ENCODE measurements around the gene ZIC2. TPM values are rescaled to one million over a fixed set of nuclear protein-coding genes. Genes with fewer than 3 reads are reported as not detected.
A peak's percentile ranks its signal among the peaks of the same experiment; 100 is the strongest.

The ZIC2 gene
- total RNA-seq, 8 experiments from 2014 or later, result 0.14 to 48.8 (median 1.3) TPM; not detected in 1

DNA sequence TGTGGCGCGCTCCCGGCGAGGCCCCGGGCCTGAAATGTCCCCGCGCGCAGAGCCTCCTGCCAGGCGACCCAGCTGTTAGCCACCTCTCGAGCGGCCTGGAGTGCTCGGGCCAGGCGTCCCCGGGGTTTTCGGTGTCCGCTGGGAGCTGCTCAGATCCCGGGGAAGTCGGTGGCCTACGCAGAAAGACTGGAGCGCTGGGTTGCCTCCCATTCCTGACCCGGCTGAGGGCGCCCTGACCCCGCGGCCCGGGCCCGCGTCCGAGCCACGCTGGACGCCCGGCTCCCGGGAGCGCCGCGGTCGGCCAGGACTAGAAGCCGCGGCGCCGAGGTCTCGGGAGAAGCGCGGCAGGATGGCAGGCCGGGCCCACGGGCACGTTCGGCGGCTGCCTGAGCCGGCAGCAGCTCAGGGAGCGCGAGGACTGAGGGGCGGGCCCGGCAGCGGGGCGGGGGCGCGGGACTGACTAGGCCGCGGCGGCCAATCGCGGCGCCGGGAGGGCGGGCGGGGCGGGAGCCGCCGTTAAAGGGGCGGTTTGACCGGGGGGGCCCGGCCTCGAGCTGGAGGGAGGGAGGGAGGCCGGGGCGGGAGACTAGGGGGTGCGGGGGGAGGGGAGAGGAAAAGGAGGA, 1.3 kb upstream of the ZIC2 start:
- H3K4me3 ChIP-seq, result peak overlapping the region; percentile 38 to 84 (median 55)
- H3K27ac ChIP-seq, result peak overlapping the region in 1 of 2 donors; percentile 92
- no CpG with 5 or more reads among the region's 76 CpGs for WGBS, 10 experiments
- ATAC-seq (replicated peaks in 6 of 8), result peak; percentile 70 to 82 (median 72)
- peaks cover 0 to 6% of the 10 kb centered on the region in 2 donors for H3K4me1 ChIP-seq (replicated peaks in 1 of 2)
- in situ Hi-C loops (cut with MboI; ENCODE audit: low pct_unique_long_range_greater_than_20kb in 2 of 9, low sequenced_read_pairs in 9 of 9, unreplicated experiment in 9 of 9), result loop anchor here in 1 of 9 experiments (25.0 kb wide), 1 partner anchor 318 kb away; no protein-coding TSS in a partner anchor

DNA sequence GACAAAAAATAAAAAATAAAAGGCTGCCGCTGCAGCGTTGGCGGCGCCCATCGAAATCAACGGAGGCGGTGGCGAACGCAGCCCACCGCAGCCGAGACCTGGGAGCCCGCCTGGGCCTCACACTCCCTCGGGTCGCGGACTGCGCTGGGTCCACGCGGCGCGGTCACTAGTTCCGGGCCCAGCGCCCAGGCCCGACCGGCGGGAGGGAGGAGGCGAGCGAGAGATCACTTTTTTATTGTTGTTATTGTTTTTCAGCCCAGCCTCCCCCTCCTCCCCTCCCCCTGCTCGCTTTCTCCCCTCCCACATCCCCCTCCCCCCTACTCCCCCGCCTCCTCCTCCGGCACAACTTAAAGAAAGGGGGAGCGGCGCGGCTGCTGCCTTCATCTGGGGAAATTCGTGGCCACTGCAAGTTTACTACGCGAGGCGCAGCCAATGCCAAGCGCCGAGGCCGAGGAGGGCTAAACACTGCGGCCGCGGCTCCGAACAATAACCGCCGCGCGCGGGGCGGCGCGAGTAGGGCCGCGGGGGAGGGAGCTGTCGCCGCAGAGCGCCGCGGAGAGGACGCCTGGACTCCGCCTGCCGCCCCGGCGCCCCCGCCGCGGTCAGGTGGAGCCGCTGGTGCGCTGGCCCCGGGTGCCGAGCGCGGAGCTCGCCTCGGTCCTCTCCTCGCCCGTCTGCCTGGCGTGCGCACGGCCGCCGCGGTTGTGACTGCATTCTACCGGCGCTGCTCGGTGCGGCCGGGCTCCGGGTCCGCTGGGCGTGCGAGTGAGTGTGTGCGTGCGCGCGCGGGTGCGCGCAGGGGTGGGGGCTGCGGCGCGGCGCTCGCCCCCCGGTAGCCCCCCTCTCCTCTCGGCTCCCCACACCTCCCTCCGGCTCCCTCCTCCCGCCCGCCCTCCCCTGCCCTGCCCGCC, 505 bp upstream of the ZIC2 start:
- no CpG with 5 or more reads among the region's 110 CpGs for WGBS, 10 experiments
- peaks cover 0 to 10% of the 10 kb centered on the region in 2 donors for H3K4me1 ChIP-seq (replicated peaks in 1 of 2)
- peak overlapping the region in 1 of 2 donors; percentile 92 for H3K27ac ChIP-seq
- peak; percentile 24 to 64 (median 58) for ATAC-seq (replicated peaks in 6 of 8)
- in situ Hi-C loops (cut with MboI; ENCODE audit: low pct_unique_long_range_greater_than_20kb in 2 of 9, low sequenced_read_pairs in 9 of 9, unreplicated experiment in 9 of 9), result loop anchor here in 1 of 9 experiments (25.0 kb wide), 1 partner anchor 319 kb away; no protein-coding TSS in a partner anchor
- H3K4me3 ChIP-seq, result peak overlapping the region; percentile 38 to 84 (median 55)

DNA sequence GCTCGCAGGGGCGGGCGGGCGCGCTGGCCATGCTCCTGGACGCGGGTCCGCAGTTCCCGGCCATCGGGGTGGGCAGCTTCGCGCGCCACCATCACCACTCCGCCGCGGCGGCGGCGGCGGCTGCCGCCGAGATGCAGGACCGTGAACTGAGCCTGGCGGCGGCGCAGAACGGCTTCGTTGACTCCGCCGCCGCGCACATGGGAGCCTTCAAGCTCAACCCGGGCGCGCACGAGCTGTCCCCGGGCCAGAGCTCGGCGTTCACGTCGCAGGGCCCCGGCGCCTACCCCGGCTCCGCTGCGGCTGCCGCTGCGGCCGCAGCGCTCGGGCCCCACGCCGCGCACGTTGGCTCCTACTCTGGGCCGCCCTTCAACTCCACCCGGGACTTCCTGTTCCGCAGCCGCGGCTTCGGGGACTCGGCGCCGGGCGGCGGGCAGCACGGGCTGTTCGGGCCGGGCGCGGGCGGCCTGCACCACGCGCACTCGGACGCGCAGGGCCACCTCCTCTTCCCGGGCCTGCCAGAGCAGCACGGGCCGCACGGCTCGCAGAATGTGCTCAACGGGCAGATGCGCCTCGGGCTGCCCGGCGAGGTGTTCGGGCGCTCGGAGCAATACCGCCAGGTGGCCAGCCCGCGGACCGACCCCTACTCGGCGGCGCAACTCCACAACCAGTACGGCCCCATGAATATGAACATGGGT, 599 bp downstream of the ZIC2 start:
- Histone ChIP-seq H3K27ac (peak overlapping the region in 1 of 2 donors; percentile 92), H3K4me3 (peak overlapping the region; percentile 38 to 84 (median 55)), H3K4me1 (replicated peaks in 1 of 2) (peaks cover 0 to 11% of the 10 kb centered on the region in 2 donors)
- in situ Hi-C loops (cut with MboI; ENCODE audit: low pct_unique_long_range_greater_than_20kb in 2 of 9, low sequenced_read_pairs in 9 of 9, unreplicated experiment in 9 of 9), result loop anchor here in 1 of 9 experiments (25.0 kb wide), 1 partner anchor 320 kb away; no protein-coding TSS in a partner anchor
- 2% methylated on average over 19 of the region's 98 CpGs; no CpG with 5 or more reads in 9 of the 10 experiments for WGBS, 10 experiments
- peak in 5 of 8 experiments; percentile 1 to 10 (median 4) for ATAC-seq (replicated peaks in 6 of 8)

DNA sequence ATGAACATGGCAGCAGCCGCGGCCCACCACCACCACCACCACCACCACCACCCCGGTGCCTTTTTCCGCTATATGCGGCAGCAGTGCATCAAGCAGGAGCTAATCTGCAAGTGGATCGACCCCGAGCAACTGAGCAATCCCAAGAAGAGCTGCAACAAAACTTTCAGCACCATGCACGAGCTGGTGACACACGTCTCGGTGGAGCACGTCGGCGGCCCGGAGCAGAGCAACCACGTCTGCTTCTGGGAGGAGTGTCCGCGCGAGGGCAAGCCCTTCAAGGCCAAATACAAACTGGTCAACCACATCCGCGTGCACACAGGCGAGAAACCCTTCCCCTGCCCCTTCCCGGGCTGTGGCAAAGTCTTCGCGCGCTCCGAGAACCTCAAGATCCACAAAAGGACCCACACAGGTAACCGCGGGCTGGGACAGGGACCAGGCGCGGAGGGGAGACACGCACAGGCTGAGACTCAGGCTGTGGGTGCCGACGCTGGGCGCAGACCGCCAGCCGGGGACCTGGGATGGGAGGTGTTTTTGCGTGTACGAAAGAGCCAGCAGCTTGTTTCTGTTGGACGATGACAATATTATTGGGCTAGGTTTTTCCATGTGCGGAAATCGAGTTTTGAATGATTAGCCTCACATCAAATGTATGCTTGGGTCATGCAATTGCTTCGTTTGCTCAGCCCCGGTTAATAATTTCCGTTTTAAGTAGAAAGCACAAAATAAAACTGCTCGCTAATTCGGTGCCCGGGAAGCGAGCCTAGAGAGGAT, 1.3 kb downstream of the ZIC2 start:
- H3K4me1 ChIP-seq (replicated peaks in 1 of 2), result peaks cover 0 to 12% of the 10 kb centered on the region in 2 donors
- WGBS, 10 experiments, result 0 to 19% (median 4%) methylated on average over 4 to 17 of the region's 48 CpGs; no CpG with 5 or more reads in 2 of the 10 experiments
- in situ Hi-C loops (cut with MboI; ENCODE audit: low pct_unique_long_range_greater_than_20kb in 2 of 9, low sequenced_read_pairs in 9 of 9, unreplicated experiment in 9 of 9), result loop anchor here in 1 of 9 experiments (25.0 kb wide), 1 partner anchor 321 kb away; no protein-coding TSS in a partner anchor
- ATAC-seq (replicated peaks in 6 of 8), result no peak
- H3K27ac ChIP-seq, result no peak overlapping the region
- peak overlapping the region; percentile 38 to 84 (median 55) for H3K4me3 ChIP-seq

DNA sequence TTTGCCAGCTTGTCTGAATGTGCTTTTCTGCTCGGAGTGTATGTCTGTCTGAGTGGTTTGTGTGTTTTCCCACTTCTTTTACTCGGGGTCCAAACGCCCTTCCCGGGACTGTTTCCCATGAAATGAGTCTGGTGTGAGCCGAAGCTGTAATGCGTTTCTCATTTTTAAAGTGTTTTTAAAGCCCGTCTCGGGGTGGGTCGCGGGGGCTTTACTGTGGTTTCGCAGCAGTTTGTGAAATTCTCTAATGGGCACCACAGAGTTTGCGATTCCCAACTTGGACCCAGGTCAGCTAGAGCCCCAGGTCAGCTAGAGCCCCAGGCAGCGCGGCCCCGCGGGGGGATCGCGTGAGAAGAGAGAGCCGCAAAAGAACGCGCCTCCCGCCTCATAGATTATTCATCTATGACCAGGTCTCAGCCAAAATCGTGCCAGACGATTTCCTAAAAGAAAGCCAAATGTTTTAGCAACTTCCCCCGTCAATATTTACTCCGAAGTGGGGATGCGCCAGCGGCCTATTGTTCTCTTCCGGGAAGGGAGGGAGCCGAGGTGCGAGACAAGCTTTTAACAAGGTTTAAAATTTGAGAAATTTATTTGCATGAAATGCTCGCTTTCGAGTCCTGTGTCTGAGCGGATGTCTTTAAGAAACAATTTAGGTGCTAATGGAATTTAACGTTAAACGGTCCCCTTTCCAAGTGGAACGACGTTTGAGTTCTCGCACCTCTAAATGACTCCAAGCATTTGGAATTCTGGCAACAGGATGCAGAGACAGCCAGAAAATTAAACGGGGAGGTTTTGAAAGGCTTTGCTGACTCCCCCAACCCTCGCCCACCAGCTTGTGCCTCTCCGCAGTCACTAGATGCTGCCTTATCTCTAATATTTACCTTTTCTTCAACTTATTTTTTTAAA, 2.2 kb downstream of the ZIC2 start:
- Histone ChIP-seq H3K27ac (no peak overlapping the region), H3K4me1 (replicated peaks in 1 of 2) (peaks cover 0 to 8% of the 10 kb centered on the region in 2 donors), H3K4me3 (peak overlapping the region; percentile 38 to 84 (median 55))
- WGBS, 10 experiments, result 3 to 21% (median 7%) methylated on average over 11 to 26 of the region's 42 CpGs; no CpG with 5 or more reads in 1 of the 10 experiments
- in situ Hi-C loops (cut with MboI; ENCODE audit: low pct_unique_long_range_greater_than_20kb in 2 of 9, low sequenced_read_pairs in 9 of 9, unreplicated experiment in 9 of 9), result loop anchor here in 1 of 9 experiments (25.0 kb wide), 1 partner anchor 321 kb away; no protein-coding TSS in a partner anchor
- ATAC-seq (replicated peaks in 6 of 8), result no peak

DNA sequence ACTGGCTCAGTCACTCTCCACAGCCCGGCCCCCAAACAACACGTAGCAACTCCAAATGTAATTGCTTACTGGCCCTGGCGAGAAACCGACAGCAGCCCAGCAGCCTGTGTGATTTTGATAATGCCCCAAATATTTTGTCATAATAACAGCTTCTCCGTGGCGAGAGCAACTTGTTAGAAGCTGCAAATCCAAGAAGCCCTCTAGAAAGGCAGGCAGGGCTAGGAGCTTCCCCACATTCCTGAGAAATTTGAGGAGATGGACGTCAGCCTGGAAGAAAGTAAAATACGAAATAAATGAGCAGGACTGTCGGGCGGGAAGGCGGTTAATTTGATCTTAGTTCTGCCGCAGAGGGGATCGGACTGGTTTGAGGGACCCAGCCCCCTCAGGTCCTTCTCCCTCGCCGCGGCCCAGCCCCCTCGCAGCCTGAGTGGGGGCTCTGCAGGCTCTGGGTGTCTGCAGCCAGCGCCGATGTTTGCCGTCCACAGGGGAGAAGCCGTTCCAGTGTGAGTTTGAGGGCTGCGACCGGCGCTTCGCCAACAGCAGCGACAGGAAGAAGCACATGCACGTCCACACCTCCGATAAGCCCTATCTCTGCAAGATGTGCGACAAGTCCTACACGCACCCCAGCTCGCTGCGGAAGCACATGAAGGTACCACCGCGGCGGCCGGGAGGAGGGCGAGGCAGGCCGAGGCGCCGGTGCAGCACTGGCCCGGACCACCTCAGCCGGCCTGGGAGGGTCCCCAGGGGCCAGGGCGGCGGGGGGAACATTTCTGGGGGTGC, 3.1 kb downstream of the ZIC2 start:
- peaks cover 0 to 8% of the 10 kb centered on the region in 2 donors for H3K4me1 ChIP-seq (replicated peaks in 1 of 2)
- ATAC-seq (replicated peaks in 6 of 8), result peak in 2 of 8 experiments; percentile 3 to 11
- peak overlapping the region in 4 of 5 donors; percentile 11 to 84 (median 48) for H3K4me3 ChIP-seq
- 6 to 100% (median 9%) methylated on average over 1 to 15 of the region's 44 CpGs; no CpG with 5 or more reads in 3 of the 10 experiments for WGBS, 10 experiments
- in situ Hi-C loops (cut with MboI; ENCODE audit: low pct_unique_long_range_greater_than_20kb in 2 of 9, low sequenced_read_pairs in 9 of 9, unreplicated experiment in 9 of 9), result loop anchor here in 1 of 9 experiments (25.0 kb wide), 1 partner anchor 322 kb away; no protein-coding TSS in a partner anchor
- H3K27ac ChIP-seq, result peak overlapping the region in 1 of 2 donors; percentile 5

DNA sequence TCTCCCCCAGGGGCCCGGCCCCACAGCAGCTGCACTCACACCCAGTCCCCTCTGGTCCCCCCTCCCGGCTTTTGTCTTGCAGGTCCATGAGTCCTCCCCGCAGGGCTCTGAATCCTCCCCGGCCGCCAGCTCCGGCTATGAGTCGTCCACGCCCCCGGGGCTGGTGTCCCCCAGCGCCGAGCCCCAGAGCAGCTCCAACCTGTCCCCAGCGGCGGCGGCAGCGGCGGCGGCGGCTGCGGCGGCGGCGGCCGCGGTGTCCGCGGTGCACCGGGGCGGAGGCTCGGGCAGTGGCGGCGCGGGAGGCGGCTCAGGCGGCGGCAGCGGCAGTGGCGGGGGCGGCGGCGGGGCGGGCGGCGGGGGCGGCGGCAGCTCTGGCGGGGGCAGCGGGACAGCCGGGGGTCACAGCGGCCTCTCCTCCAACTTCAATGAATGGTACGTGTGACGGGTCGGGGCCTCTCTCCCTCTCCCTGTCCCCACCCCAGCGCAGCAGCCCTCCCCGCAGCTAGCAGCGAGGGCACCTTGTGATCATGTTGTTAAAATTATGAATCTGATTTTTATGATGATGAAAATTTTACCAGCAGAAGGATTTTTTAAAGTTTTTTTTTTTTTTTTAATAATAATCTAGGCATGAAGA, 3.8 kb downstream of the ZIC2 start:
- Histone ChIP-seq H3K4me1 (replicated peaks in 1 of 2) (peaks cover 0 to 8% of the 10 kb centered on the region in 2 donors), H3K27ac (no peak overlapping the region), H3K4me3 (peak overlapping the region in 4 of 5 donors; percentile 4 to 84 (median 34))
- peak in 4 of 8 experiments; percentile 10 to 27 (median 22) for ATAC-seq (replicated peaks in 6 of 8)
- WGBS, 10 experiments, result 0 to 30% (median 25%) methylated on average over 1 to 2 of the region's 55 CpGs; no CpG with 5 or more reads in 7 of the 10 experiments
- in situ Hi-C loops (cut with MboI; ENCODE audit: low pct_unique_long_range_greater_than_20kb in 2 of 9, low sequenced_read_pairs in 9 of 9, unreplicated experiment in 9 of 9), result loop anchor here in 1 of 9 experiments (25.0 kb wide), 1 partner anchor 323 kb away; no protein-coding TSS in a partner anchor

DNA sequence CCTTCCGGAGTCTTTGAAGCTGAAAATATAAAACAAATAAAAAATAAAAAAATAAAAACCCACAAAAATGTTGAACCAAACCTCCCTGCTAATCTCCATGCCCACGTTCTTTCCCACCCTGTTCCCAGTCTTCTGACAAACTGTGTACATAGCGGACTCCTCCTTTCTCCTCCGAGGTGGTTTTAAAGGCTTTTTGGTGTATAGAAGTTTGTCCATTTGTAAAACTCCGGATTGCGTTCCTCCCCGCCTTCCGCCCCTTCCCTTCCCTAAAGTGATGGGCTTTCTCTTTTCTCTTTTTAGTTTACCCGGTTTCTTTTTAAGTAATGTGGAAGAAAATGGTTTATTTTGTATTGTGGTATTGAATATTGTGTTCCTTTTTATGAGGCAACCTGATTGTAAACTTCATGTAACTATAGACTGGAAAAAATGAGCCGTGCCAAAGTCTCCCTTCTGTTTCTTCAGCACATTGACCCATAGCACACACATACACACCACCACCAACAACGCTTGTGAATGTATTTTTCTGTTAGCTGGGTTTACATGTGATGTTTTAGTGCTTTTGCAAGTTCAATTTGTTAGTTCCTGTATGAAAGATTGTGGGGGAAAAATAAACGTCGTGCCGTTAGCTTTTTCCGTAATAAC, 4.4 kb downstream of the ZIC2 start:
- Histone ChIP-seq H3K27ac (no peak overlapping the region), H3K4me1 (replicated peaks in 1 of 2) (peaks cover 0 to 8% of the 10 kb centered on the region in 2 donors), H3K4me3 (peak overlapping the region in 1 of 5 donors; percentile 84)
- no peak for ATAC-seq (replicated peaks in 6 of 8)
- 17 to 45% (median 31%) methylated on average over 9 to 15 of the region's 15 CpGs; no CpG with 5 or more reads in 1 of the 10 experiments for WGBS, 10 experiments
- in situ Hi-C loops (cut with MboI; ENCODE audit: low pct_unique_long_range_greater_than_20kb in 2 of 9, low sequenced_read_pairs in 9 of 9, unreplicated experiment in 9 of 9), result loop anchor here in 1 of 9 experiments (25.0 kb wide), 1 partner anchor 324 kb away; no protein-coding TSS in a partner anchor

DNA sequence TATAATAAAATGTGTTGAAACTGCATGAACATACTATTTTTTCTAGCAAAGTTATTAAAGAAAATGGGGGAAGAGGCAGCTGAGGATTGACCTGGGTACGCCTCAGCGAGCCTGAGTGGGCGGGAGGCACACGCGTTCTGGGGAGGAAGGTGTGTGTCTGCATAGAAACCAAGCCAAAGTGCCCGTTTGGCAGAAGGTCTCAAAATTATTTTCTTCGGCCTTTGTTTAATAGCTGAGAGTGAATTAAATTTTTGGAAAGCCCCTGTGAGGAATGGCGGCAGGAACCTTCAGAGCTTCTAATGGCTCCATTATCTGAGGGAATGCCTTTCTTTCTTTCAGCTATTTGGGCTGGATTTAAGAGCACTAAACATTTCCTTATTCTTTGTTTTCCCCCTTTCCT, 5.2 kb downstream of the ZIC2 start:
- in situ Hi-C loops (cut with MboI; ENCODE audit: low pct_unique_long_range_greater_than_20kb in 2 of 9, low sequenced_read_pairs in 9 of 9, unreplicated experiment in 9 of 9), result loop anchor here in 1 of 9 experiments (25.0 kb wide), 1 partner anchor 324 kb away; no protein-coding TSS in a partner anchor
- H3K4me3 ChIP-seq, result no peak overlapping the region

More for the DNA sequence above, 5.2 kb downstream of the ZIC2 start:
- Histone ChIP-seq H3K4me1 (replicated peaks in 1 of 2) (peaks cover 0 to 8% of the 10 kb centered on the region in 2 donors), H3K27ac (no peak overlapping the region)
- 22 to 73% (median 60%) methylated on average over 1 to 8 of the region's 8 CpGs; no CpG with 5 or more reads in 1 of the 10 experiments for WGBS, 10 experiments
- no peak for ATAC-seq (replicated peaks in 6 of 8)

All from motor neuron (in vitro differentiated cells).